ENCODE data around the gene KIF5B.

The KIF5B gene

GRCh38 chr10:32065856-32066255, 9.6 kb upstream of the KIF5B start:
- no peak overlapping the region for H2AFZ ChIP-seq (ENCODE audit: low read length)
- H3K36me3 ChIP-seq (ENCODE audit: insufficient read depth, low read length) = no peaks in the 10 kb centered on the region
- no peak overlapping the region for H3K9ac ChIP-seq (ENCODE audit: low read length)
- TF ChIP-seq EZH2 (IDR thresholded peaks at IDR 0.05; ENCODE audit: borderline replicate concordance, low read length) = no peak
- no peak for TF ChIP-seq CTCF (IDR thresholded peaks at IDR 0.05; ENCODE audit: low read length)
- no peak overlapping the region for H3K4me2 ChIP-seq (ENCODE audit: low read length)
- H3K27ac ChIP-seq (ENCODE audit: low read depth, low read length, poor library complexity, severe bottlenecking) = no peak overlapping the region
- 0 out of 2 replicates have a peak, but pooled peaks cover 4% of the 10 kb centered on the region for H3K9me3 ChIP-seq (ENCODE audit: low read length)
- no peaks in the 10 kb centered on the region for H3K79me2 ChIP-seq (ENCODE audit: insufficient read depth, low read length)
- H4K20me1 ChIP-seq (ENCODE audit: insufficient read depth, low read length) = no peaks in the 10 kb centered on the region
- H3K27me3 ChIP-seq (ENCODE audit: insufficient read depth, low read length) = peaks cover 9% of the 10 kb centered on the region; the same call in 1 of the 2 replicates
- H3F3A ChIP-seq (ENCODE audit: insufficient read depth, low read length) = no peaks in the 10 kb centered on the region
- H3K4me3 ChIP-seq (ENCODE audit: low read depth, low read length, poor library complexity, severe bottlenecking) = no peak overlapping the region
- H3K9me2 ChIP-seq (ENCODE audit: low read depth, low read length) = no peaks in the 10 kb centered on the region
- no peaks in the 10 kb centered on the region for H3K4me1 ChIP-seq (ENCODE audit: insufficient read depth, low read length, severe bottlenecking)

- H4K20me1 ChIP-seq (ENCODE audit: insufficient read depth, low read length) = no peaks in the 10 kb centered on the region
- peaks cover 9% of the 10 kb centered on the region; the same call in 1 of the 2 replicates for H3K27me3 ChIP-seq (ENCODE audit: insufficient read depth, low read length)
- H3K4me3 ChIP-seq (ENCODE audit: low read depth, low read length, poor library complexity, severe bottlenecking) = no peak overlapping the region
- H3K9ac ChIP-seq (ENCODE audit: low read length) = no peak overlapping the region
- H3K4me2 ChIP-seq (ENCODE audit: low read length) = no peak overlapping the region
- no peaks in the 10 kb centered on the region for H3K9me2 ChIP-seq (ENCODE audit: low read depth, low read length)
- H3K4me1 ChIP-seq (ENCODE audit: insufficient read depth, low read length, severe bottlenecking) = peaks cover 9% of the 10 kb centered on the region
- H3K36me3 ChIP-seq (ENCODE audit: insufficient read depth, low read length) = no peaks in the 10 kb centered on the region
- H3F3A ChIP-seq (ENCODE audit: insufficient read depth, low read length) = no peaks in the 10 kb centered on the region
- 0 out of 2 replicates have a peak, but pooled peaks cover 4% of the 10 kb centered on the region for H3K9me3 ChIP-seq (ENCODE audit: low read length)
- H3K27ac ChIP-seq (ENCODE audit: low read depth, low read length, poor library complexity, severe bottlenecking) = no peak overlapping the region
- no peaks in the 10 kb centered on the region for H3K79me2 ChIP-seq (ENCODE audit: insufficient read depth, low read length)
- TF ChIP-seq CTCF (IDR thresholded peaks at IDR 0.05; ENCODE audit: low read length) (no peak), EZH2 (IDR thresholded peaks at IDR 0.05; ENCODE audit: borderline replicate concordance, low read length) (no peak)
- no peak overlapping the region for H2AFZ ChIP-seq (ENCODE audit: low read length)
Observed at GRCh38 chr10:32061440-32061839, 5.2 kb upstream of the KIF5B start.

GRCh38 chr10:32060347-32060746, 4.1 kb upstream of the KIF5B start:
- Histone ChIP-seq H3K4me3 (ENCODE audit: low read depth, low read length, poor library complexity, severe bottlenecking) (no peak overlapping the region), H3K9ac (ENCODE audit: low read length) (no peak overlapping the region), H3F3A (ENCODE audit: insufficient read depth, low read length) (no peaks in the 10 kb centered on the region), H3K27me3 (ENCODE audit: insufficient read depth, low read length) (peaks cover 1% of the 10 kb centered on the region; the same call in 1 of the 2 replicates), H3K9me3 (ENCODE audit: low read length) (no peaks in the 10 kb centered on the region), H3K9me2 (ENCODE audit: low read depth, low read length) (no peaks in the 10 kb centered on the region), H3K4me2 (ENCODE audit: low read length) (no peak overlapping the region), H3K4me1 (ENCODE audit: insufficient read depth, low read length, severe bottlenecking) (peaks cover 9% of the 10 kb centered on the region), H4K20me1 (ENCODE audit: insufficient read depth, low read length) (no peaks in the 10 kb centered on the region), H2AFZ (ENCODE audit: low read length) (no peak overlapping the region), H3K27ac (ENCODE audit: low read depth, low read length, poor library complexity, severe bottlenecking) (no peak overlapping the region), H3K79me2 (ENCODE audit: insufficient read depth, low read length) (peaks cover 5% of the 10 kb centered on the region), H3K36me3 (ENCODE audit: insufficient read depth, low read length) (no peaks in the 10 kb centered on the region)
- TF ChIP-seq EZH2 (IDR thresholded peaks at IDR 0.05; ENCODE audit: borderline replicate concordance, low read length) (no peak), CTCF (IDR thresholded peaks at IDR 0.05; ENCODE audit: low read length) (no peak)

All from OCI-LY1 (cell line).